GM12864 (cell line): ENCODE measurements around the gene LBHD2.

Experiments used
- DNase-seq: peaks from one replicate; pipeline ENCODE4 v3.0.0-alpha.2; 2011; ENCODE audit warnings: low read depth
- H3K4me3 ChIP-seq: 2 replicates; pipeline ENCODE4 v1.5.1; 2011; ENCODE audit warnings: mild to moderate bottlenecking, low read depth, low read length, control low read depth
- TF ChIP-seq, protein P1 (sequence below): IDR thresholded peaks from 2 replicates; pipeline ENCODE4 v1.5.1; 2011; ENCODE audit warnings: low read depth, mild to moderate bottlenecking, moderate library complexity, low read length, control low read depth, inconsistent platforms; ENCODE audit errors: missing control alignments

Gene LBHD2

DNA sequence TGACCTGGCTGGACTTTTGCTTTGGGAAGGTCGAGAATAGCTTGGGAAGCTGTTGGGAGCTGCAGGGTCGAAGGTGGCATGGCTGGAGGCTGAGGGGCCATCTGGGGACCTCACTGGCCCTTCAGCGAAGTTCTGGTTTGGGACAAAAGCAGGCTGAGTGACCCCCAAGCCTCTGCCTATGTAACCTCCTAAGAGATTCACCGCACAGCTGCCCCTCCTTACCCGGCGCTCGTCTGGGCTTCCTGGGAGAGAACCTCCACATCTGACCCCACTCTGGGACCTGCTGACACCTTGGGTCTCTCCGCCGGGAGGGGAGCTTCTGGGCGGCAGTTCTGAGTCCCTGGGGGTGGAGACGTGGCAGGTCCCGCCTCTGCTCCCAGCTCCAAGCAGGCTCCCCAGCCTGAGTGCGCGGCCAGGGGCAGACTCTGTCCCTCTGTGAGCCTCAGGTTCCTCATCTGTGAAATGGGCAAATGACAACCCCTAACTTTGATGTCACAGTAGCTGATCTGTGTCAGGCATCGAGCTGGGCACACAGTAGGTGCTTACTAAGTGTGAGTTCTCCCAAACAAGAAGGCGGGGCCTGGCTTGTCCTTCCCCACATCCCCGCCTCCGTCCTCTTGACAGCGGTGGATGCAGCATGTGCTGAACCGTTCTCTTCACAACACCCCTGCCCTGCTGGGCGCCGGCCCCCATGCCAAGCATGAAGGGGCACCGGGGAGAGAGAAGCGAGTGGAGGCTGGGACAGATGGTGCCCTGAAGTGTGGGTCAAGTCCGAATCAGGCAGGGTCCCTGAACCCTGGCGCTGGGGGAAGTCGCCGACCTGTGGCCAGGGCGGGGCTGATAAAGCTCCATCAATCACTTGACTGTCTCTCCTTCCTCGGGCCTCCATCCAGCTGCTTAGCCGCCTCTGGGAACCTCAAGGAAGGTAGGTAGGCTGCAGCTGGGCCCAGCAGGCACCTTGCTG is 14.3 kb downstream of the LBHD2 start:
- TF ChIP-seq, protein P1, sequence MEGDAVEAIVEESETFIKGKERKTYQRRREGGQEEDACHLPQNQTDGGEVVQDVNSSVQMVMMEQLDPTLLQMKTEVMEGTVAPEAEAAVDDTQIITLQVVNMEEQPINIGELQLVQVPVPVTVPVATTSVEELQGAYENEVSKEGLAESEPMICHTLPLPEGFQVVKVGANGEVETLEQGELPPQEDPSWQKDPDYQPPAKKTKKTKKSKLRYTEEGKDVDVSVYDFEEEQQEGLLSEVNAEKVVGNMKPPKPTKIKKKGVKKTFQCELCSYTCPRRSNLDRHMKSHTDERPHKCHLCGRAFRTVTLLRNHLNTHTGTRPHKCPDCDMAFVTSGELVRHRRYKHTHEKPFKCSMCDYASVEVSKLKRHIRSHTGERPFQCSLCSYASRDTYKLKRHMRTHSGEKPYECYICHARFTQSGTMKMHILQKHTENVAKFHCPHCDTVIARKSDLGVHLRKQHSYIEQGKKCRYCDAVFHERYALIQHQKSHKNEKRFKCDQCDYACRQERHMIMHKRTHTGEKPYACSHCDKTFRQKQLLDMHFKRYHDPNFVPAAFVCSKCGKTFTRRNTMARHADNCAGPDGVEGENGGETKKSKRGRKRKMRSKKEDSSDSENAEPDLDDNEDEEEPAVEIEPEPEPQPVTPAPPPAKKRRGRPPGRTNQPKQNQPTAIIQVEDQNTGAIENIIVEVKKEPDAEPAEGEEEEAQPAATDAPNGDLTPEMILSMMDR = no peak
- no peak for DNase-seq
- H3K4me3 ChIP-seq = no peak overlapping the region

DNA sequence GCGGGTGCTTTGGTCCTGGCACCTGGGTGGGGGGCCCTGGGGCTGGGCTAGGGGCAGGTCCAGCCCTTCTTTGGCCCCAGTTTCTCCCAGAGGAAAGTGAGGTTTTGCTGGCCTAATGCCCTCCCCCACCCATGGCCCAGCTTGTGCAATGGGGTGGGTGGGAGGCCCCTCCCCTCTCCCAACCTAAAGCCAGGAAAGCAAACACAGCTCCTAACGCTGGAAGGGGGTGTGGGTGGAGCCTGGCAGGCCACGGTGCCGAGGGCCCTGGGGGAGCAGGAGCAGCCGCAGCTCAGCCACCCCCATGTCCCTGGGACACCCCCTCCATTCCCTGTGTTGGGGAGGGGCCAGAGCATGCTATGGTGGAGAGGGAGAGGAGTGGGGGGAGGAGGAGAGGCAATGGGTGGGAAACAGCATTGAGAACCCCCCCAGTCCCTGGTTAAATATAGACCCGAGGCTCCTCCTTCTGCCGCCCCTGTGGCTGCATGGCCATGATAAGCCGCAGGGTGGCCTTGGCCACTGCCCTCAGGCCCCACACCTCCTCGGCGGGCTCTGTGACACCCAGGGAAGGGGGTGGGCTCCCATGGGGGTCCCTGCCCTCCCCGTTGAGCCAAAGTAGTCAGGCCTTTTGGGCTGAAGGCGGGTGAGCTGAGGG is 15.2 kb downstream of the LBHD2 start:
- DNase-seq = no peak
- H3K4me3 ChIP-seq = no peak overlapping the region
- TF ChIP-seq, protein P1 = no peak

DNA sequence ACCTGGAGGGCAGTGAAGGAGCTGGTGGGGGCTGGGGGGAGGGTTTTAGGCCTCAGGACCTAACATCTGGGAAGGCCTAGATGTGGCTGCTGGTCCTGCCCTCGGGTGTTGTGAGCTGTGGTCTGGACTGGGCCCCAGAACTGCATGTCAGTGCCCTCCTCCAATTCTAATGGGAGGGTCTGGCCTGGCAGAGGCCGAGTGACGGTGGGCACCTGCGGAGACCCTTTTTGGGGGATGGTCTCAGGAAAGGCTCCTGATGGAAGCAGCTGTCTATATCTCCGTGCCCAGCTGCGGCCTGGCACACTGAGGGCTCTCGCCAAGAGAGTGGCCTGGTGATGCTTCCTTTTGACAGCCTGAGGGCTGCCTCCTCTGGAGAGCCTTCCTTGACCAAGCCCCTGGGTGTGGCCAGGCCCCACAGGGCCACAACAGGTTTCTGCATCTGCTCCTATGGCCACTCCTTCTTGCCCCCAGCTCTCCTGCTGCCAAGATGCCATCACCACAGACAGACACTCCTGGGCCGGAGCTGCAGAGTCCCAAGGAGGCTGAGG is 15.8 kb downstream of the LBHD2 start:
- no peak for DNase-seq
- no peak overlapping the region for H3K4me3 ChIP-seq
- TF ChIP-seq, protein P1 = no peak

DNA sequence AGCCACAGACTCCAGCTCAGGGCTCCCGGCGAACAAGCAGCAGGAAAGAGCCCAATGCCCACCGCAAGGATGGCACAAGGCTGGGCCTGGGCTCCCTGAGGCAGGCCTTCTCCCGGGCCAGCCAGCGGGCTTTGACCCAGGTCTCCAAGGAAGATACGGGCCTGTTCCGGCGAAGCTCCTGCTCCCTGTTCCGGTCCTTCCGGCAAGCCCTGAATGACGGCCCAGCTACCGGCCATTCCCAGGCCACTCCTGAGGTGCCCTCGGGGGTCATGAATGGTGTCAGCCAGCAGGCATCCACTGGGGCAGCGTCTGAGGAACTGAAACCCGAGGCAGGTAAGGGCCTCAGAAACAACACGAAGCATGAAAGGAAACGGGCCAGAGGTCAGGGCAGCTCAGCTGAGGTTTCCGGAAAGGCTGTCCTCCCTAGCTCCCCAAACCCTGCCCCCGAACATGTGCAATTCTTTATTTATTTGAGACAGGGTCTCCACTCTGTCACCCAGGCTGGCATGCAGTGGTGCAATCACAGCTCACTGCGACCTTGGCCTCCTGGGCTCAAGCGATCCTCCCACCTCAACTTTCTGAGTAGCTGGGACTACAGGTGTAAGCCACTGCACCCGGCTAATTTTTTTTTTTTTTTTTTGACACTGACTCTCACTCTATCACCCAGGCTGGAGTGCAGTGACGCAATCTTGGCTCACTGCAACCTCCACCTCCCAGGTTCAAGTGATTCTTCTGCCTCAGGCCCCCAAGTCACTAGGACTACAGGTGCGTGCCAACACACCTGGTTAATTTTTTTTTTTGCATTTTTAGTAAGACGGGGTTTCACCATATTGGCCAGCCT is 16.5 kb downstream of the LBHD2 start:
- TF ChIP-seq, protein P1 = no peak
- peak; percentile 43 for DNase-seq

DNA sequence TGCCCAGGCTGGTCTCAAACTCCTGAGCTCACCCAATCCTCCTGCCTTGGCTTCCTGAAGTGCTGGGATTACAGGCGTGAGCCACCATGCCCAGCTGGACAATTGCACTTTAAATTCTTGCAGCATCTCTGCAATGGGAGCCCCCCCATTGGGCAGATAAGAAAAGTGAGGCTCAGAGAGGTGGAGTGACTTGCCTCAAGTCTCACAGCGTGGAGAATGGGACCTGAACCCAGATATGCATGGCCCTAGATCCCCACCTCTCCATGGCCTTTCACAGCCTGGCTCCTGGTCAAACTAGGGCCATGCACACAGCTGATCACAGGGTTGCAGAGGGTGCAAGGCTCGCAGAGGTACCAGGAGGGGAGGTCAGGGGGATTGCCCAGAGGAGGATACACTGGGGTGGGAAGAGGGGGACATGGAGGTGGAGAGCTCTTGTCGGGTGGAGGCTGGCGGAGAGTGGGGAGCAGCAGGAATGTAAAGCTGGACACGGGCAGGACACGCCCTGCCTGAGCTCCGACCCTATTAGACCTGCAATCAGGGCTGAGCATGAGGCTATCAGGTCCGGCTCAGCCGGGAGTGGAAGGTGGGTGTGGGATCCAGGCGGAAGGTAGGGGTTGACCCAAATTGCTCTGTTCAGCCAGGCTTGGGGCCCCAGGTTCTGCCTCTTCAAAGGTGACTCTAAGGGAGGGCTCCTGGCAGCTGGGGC is 17.4 kb downstream of the LBHD2 start:
- DNase-seq = no peak
- H3K4me3 ChIP-seq = no peak overlapping the region
- TF ChIP-seq, protein P1 = no peak

More for the DNA sequence above, 16.5 kb downstream of the LBHD2 start:
- no peak overlapping the region for H3K4me3 ChIP-seq

DNA sequence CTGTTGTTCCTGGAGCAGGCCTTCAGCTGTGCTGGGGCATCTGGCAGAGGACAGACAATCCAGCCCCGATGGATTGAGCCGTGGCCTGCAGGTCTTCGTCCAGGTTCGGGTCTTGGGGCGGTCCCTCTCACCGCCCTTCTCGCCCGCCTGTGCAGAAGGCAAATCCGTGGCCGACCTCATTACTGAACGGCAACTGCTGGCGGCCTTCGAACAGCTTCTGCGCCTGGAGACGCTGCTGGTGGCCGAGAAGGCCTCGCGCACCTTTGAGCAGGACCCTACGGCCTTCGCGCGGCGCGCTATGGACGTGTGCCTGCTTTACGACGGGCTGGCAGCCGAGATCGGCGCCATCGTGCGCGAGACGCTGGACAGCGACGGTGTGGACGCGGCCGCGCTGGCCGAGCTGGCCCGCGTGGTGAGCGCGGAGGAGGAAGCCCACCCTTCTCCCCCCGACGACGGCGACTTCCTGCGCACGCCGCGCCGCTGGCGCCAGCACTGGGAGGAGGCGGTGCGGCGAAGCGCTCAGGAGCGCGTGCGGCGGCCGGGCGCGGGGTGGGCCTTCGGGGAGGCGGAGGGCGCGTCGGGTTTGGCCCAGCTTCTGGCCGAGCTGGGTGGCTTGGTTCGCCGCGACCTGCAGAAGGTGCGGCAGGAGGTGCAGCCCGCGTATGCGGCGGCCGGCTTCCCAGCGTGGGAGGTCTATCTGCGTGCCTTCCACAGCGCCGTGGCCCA is 18.1 kb downstream of the LBHD2 start:
- TF ChIP-seq, protein P1 = no peak
- no peak overlapping the region for H3K4me3 ChIP-seq
- DNase-seq = no peak
